Natural killer cell (primary cell): Measurements from ENCODE around the gene SBNO1. TPM values are rescaled to one million over a fixed set of nuclear protein-coding genes. Genes with fewer than 3 reads are reported as not detected.
A peak's percentile ranks its signal among the peaks of the same experiment; 100 is the strongest.

Source experiments
- ATAC-seq, 3 donors: fragments of 150-1000 bp in 2 of 3; fragments of 200-7000 bp in 1 of 3; cut with Tn5 transposase; 1 replicate in 1 of 3; 2 replicates in 2 of 3; pipeline ENCODE4 v1.10.0; 2021; ENCODE audit warnings: mild to moderate bottlenecking in 2 of 3, moderate library complexity in 2 of 3
- DNase-seq, 2 donors: peaks; one replicate each; pipeline versions ENCODE4 v3.0.0 to v3.0.0-alpha.2; 2013 to 2021; ENCODE audit warnings: mixed read lengths in 1 of 2
- H3K27ac ChIP-seq: one replicate; pipeline ENCODE4 v1.5.1; 2013; ENCODE audit warnings: mild to moderate bottlenecking, low read length
- H3K27me3 ChIP-seq: one replicate; pipeline ENCODE4 v1.6.1; 2013; ENCODE audit warnings: low read length; ENCODE audit not compliant: control insufficient read depth, insufficient read depth
- H3K36me3 ChIP-seq: one replicate; pipeline ENCODE4 v1.6.1; 2013; ENCODE audit warnings: low read length; ENCODE audit not compliant: control insufficient read depth, insufficient read depth
- H3K4me1 ChIP-seq: one replicate; pipeline ENCODE4 v1.6.1; 2013; ENCODE audit warnings: low read length; ENCODE audit not compliant: control insufficient read depth, insufficient read depth
- H3K4me3 ChIP-seq: one replicate; pipeline ENCODE4 v1.5.1; 2013; ENCODE audit warnings: low read length
- H3K9me3 ChIP-seq: one replicate; pipeline ENCODE4 v1.6.1; 2013; ENCODE audit warnings: low read length; ENCODE audit not compliant: control insufficient read depth, insufficient read depth
- H3K27ac Mint-ChIP-seq, 2 donors: one replicate each; pipeline ENCODE4 v1.8.0; 2022; ENCODE audit warnings: mild to moderate bottlenecking in 2 of 2, mixed read lengths in 2 of 2, moderate library complexity in 1 of 2
- H3K27me3 Mint-ChIP-seq, 2 donors: one replicate each; pipeline ENCODE4 v1.8.0; 2022; ENCODE audit warnings: low read depth in 2 of 2, mixed read lengths in 2 of 2
- H3K36me3 Mint-ChIP-seq: one replicate; pipeline ENCODE4 v1.8.0; 2022; ENCODE audit warnings: mixed read lengths
- H3K4me1 Mint-ChIP-seq, 2 donors: one replicate each; pipeline ENCODE4 v1.8.0; 2022; ENCODE audit warnings: mixed read lengths in 2 of 2
- H3K4me3 Mint-ChIP-seq: one replicate; pipeline ENCODE4 v1.8.0; 2022; ENCODE audit warnings: mild to moderate bottlenecking, moderate library complexity, mixed read lengths
- H3K9me3 Mint-ChIP-seq, 2 donors: one replicate each; pipeline ENCODE4 v1.8.0; 2022; ENCODE audit warnings: mixed read lengths in 2 of 2
- CTCF ChIP-seq: fragments of 200-600 bp; IDR thresholded peaks from one replicate; pipeline ENCODE4 v1.8.0; 2022; ENCODE audit warnings: antibody characterized with exemption
- WGBS: methylation state at CpG from one replicate; pipeline ENCODE4 v1.1.7; 2013; ENCODE audit warnings: missing lambda C conversion rate; ENCODE audit not compliant: insufficient coverage; 5-methylcytosine and 5-hydroxymethylcytosine counted together
- intact Hi-C: fragments of 100-400 bp; cut with micrococcal nuclease; formaldehyde crosslinking; loops from one replicate; pipeline ENCODE4 v1.14.2; 2022
- total RNA-seq, 4 donors: library from RNA; stranded (reverse); fragments of 120-200 nt in 1 of 4; gene quantifications; one replicate each; pipeline versions ENCODE4 v1.2.3 to v1.2.4, GENCODE V29; 2013 to 2022

The SBNO1 gene
- total RNA-seq, 3 donors from 2014 or later (not counting 1 experiment from before 2014, with no cell fraction given), result 30.7 to 40.3 (median 34.3) TPM

- peaks cover 39% of the 10 kb centered on the region for H3K4me1 ChIP-seq
- TF ChIP-seq CTCF, result no peak
- Mint-ChIP-seq H3K27me3 (no peaks in the 10 kb centered on the region), H3K4me3 (peak overlapping the region; percentile 93), H3K36me3 (peaks cover 7% of the 10 kb centered on the region), H3K27ac (peak overlapping the region; percentile 47 to 87), H3K9me3 (no peaks in the 10 kb centered on the region), H3K4me1 (peaks cover 37 to 43% of the 10 kb centered on the region in 2 donors)
- DNase-seq (no peak), ATAC-seq (no peak)
- intact Hi-C loops, result no loop called here
- H3K27ac ChIP-seq, result peak overlapping the region; percentile 35
- H3K36me3 ChIP-seq, result peaks cover 38% of the 10 kb centered on the region
- H3K4me3 ChIP-seq, result no peak overlapping the region
- no peaks in the 10 kb centered on the region for H3K27me3 ChIP-seq
- WGBS, result 85% methylated on average over 8 of the region's 8 CpGs
- no peaks in the 10 kb centered on the region for H3K9me3 ChIP-seq
Measured at GRCh38 chr12:123391546-123392343, 27.1 kb upstream of the SBNO1 start.

DNA sequence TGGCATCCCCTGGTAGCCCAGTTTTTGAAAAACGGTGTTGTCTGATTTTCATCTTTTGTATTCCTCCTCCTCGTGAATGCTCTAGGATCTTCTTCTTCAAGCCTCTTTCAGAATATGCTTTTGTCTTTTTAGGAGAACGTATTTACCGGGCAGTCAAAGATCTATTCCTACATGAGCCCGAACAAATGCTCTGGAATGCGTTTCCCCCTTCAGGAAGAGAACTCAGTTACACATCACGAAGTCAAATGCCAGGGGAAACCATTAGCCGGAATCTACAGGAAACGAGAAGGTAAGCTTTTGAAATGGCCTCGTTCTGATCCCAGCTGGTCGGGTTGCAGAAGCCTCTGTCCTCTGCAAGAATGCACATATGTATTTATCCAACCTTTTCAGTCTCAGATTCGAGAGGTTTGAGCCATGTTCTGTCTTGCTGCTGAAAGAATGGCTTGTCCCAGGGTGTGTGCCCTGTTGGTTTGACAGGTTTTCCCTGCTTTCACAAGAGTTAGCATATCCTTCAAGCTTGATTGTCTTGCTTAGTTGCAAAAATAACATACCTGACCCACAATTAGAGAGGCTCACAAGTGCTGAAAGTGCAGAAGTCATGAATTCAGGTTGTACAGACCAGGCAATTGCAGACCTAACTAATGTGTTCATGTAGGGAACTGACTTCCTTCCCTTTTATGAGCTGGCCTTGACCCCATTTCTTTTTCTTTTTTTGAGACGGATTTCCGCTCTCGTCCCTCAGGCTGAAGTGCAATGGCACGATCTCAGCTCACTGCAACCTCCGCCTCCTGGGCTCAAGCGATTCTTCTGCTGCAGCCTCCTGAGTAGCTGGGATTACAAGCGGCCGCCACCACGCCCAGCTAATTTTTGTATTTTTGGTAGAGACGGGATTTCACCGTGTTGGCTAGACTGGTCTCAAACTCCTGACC, 26.1 kb upstream of the SBNO1 start:
- Histone ChIP-seq H3K9me3 (no peaks in the 10 kb centered on the region), H3K36me3 (peaks cover 28% of the 10 kb centered on the region), H3K27ac (no peak overlapping the region), H3K27me3 (no peaks in the 10 kb centered on the region), H3K4me3 (no peak overlapping the region), H3K4me1 (peaks cover 39% of the 10 kb centered on the region)
- H3K27ac Mint-ChIP-seq, result peak overlapping the region; percentile 83 to 87
- DNase-seq (peak in 1 of 2 donors; percentile 34), ATAC-seq (no peak)
- H3K4me3 Mint-ChIP-seq, result peak overlapping the region; percentile 93
- intact Hi-C loops, result no loop called here
- no peaks in the 10 kb centered on the region for H3K27me3 Mint-ChIP-seq
- H3K9me3 Mint-ChIP-seq, result no peaks in the 10 kb centered on the region
- no peak for TF ChIP-seq CTCF
- WGBS, result 72% methylated on average over 23 of the region's 23 CpGs
- peaks cover 7% of the 10 kb centered on the region for H3K36me3 Mint-ChIP-seq
- H3K4me1 Mint-ChIP-seq, result peaks cover 37 to 44% of the 10 kb centered on the region in 2 donors

DNA sequence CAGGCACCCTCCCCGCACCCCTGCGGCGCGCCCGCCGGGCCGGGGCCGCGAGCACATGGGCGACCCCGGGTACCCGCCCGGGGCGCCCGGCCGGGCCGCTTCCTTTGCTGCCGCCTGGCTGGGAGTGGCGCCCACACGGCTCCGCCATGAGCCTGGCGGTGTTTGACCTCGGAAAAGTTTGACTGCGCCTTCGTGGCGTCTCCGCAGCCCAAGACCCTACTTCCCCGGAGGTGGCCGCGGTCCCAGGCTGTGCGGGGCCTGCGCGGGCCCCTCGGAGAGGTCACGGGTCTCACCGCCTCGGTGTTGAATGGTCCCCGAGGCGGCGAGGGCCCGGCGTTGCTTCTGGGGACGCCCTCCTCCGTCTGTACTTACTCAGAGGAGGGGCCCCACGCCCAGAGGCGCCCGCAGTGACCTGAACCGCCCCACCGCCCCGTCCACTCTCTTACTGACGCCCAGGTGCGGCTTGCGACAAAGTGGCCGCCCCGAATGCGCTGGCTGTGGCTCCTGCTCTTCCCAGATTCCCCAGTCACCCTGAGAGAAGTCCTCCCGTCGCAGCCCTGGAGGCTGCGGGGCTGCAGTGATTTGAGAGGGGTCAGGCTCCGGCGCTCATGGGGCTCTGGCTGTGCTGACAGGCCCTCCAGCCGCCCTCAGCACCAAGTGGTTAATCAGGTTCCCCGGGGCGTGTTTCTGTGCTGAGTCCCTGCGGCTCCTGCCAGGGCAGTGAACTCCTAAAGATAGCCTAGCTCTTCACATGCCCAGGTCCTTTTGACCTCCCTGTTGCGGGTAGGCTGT, 25.1 kb upstream of the SBNO1 start:
- Mint-ChIP-seq H3K9me3 (no peaks in the 10 kb centered on the region), H3K4me3 (peak overlapping the region; percentile 93), H3K4me1 (peaks cover 31 to 40% of the 10 kb centered on the region in 2 donors), H3K27me3 (no peaks in the 10 kb centered on the region), H3K36me3 (peaks cover 2% of the 10 kb centered on the region), H3K27ac (peak overlapping the region; percentile 83 to 87)
- H3K36me3 ChIP-seq, result peaks cover 20% of the 10 kb centered on the region
- no peaks in the 10 kb centered on the region for H3K9me3 ChIP-seq
- peak overlapping the region; percentile 54 for H3K4me3 ChIP-seq
- ATAC-seq (peak; percentile 21 to 30 (median 22)), DNase-seq (peak; percentile 22 to 53)
- intact Hi-C loops, result loop anchor here (5.0 kb wide), 1 partner anchor 68 kb away; the partner anchor contains the start of gene SNRNP35
- no peak for TF ChIP-seq CTCF
- H3K27ac ChIP-seq, result peak overlapping the region; percentile 66
- no peaks in the 10 kb centered on the region for H3K27me3 ChIP-seq
- peaks cover 41% of the 10 kb centered on the region for H3K4me1 ChIP-seq
- WGBS, result 11% methylated on average over 66 of the region's 66 CpGs
